Measurements from ENCODE around the gene ANAPC1. TPM values are rescaled to one million over a fixed set of nuclear protein-coding genes. Genes with fewer than 3 reads are reported as not detected.
"Not testable (repeated sequence)": the region's sequence is repeated elsewhere in the genome, so short reads cannot be mapped to it uniquely, and the experiment has no call there.

The ANAPC1 gene
- total RNA-seq, 2 donors from 2014 or later, result 74.5 to 79.9 TPM

GRCh38 chr2:111776296-111776695 lies 107.7 kb downstream of the ANAPC1 start:
- H3K4me1 ChIP-seq (ENCODE audit: control insufficient read depth, insufficient read depth, low read length); DNase-seq; H3K4me1 Mint-ChIP-seq; H3K36me3 Mint-ChIP-seq (ENCODE audit: low read depth); H3K9me3 ChIP-seq (ENCODE audit: control insufficient read depth, low read length); H3K36me3 ChIP-seq (ENCODE audit: control insufficient read depth, insufficient read depth, low read length); H3K4me3 Mint-ChIP-seq; H3K4me3 ChIP-seq (ENCODE audit: low read length); H3K27ac ChIP-seq (ENCODE audit: low read depth, low read length); H3K27me3 ChIP-seq (ENCODE audit: control insufficient read depth, insufficient read depth, low read length, poor library complexity, severe bottlenecking); H3K27ac Mint-ChIP-seq; H3K9me3 Mint-ChIP-seq; H3K27me3 Mint-ChIP-seq (ENCODE audit: insufficient read depth); H3K9ac ChIP-seq (ENCODE audit: extremely low read depth, low read length, poor library complexity, severe bottlenecking): not testable (repeated sequence)
- no CpG with 5 or more reads among the region's 3 CpGs for whole genome bisulfite sequencing, 2 experiments (ENCODE audit: insufficient coverage in 1 of 2, insufficient read length in 1 of 2)

- H3K9ac ChIP-seq (ENCODE audit: extremely low read depth, low read length, poor library complexity, severe bottlenecking); H3K36me3 ChIP-seq (ENCODE audit: control insufficient read depth, insufficient read depth, low read length); DNase-seq; H3K4me1 ChIP-seq (ENCODE audit: control insufficient read depth, insufficient read depth, low read length); H3K4me3 Mint-ChIP-seq; H3K27ac ChIP-seq (ENCODE audit: low read depth, low read length); H3K9me3 ChIP-seq (ENCODE audit: control insufficient read depth, low read length); H3K27me3 ChIP-seq (ENCODE audit: control insufficient read depth, insufficient read depth, low read length, poor library complexity, severe bottlenecking); H3K27me3 Mint-ChIP-seq (ENCODE audit: insufficient read depth); H3K9me3 Mint-ChIP-seq; H3K27ac Mint-ChIP-seq; H3K4me3 ChIP-seq (ENCODE audit: low read length); H3K4me1 Mint-ChIP-seq: not testable (repeated sequence)
- TF ChIP-seq, protein P1, sequence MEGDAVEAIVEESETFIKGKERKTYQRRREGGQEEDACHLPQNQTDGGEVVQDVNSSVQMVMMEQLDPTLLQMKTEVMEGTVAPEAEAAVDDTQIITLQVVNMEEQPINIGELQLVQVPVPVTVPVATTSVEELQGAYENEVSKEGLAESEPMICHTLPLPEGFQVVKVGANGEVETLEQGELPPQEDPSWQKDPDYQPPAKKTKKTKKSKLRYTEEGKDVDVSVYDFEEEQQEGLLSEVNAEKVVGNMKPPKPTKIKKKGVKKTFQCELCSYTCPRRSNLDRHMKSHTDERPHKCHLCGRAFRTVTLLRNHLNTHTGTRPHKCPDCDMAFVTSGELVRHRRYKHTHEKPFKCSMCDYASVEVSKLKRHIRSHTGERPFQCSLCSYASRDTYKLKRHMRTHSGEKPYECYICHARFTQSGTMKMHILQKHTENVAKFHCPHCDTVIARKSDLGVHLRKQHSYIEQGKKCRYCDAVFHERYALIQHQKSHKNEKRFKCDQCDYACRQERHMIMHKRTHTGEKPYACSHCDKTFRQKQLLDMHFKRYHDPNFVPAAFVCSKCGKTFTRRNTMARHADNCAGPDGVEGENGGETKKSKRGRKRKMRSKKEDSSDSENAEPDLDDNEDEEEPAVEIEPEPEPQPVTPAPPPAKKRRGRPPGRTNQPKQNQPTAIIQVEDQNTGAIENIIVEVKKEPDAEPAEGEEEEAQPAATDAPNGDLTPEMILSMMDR (conservative IDR thresholded peaks at IDR 0.05), result peak; percentile 41
- WGBS, 2 experiments (ENCODE audit: insufficient coverage in 1 of 2, insufficient read length in 1 of 2), result no CpG with 5 or more reads among the region's 6 CpGs
- peaks cover 13% of the 10 kb centered on the region for H3K36me3 Mint-ChIP-seq (ENCODE audit: low read depth)
Observed at GRCh38 chr2:111772180-111772579, 111.8 kb downstream of the ANAPC1 start.

DNA sequence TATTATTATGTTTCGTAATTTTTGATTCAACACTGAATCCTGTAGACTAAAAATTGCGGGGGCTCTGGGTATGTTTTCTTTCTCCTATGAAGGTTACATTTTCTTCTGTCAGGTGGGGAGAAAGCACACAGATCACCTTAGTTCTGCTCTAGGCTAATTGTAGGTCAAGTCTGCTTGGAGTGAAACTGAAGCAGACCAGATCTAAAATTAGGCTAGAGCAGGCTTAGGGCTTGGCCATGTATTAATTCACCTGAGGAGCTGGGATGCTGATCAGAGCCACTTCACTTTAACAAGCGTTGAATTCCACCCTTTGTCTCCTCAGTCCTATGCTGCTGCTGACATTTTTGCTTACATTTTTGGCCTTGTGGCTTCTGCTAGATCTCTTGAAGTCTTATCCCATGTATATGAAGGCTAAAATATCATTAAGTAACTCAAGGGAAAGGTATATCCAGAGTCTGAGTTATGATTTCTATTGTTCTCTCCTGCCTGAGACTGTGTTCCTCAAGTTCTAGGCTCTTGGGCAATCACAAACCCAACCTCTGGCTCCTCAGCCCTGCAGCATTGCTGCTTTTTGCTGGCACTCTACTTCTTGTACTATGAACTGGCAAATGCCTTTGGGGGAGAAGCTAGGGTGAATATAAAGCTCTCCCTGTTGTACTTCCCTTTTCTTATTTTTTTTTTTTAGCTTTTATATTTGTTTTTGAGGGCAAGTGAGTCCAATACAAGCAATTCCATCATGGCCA lies 112.9 kb downstream of the ANAPC1 start:
- H3K4me1 Mint-ChIP-seq; H3K4me3 Mint-ChIP-seq; H3K9me3 ChIP-seq (ENCODE audit: control insufficient read depth, low read length); H3K9ac ChIP-seq (ENCODE audit: extremely low read depth, low read length, poor library complexity, severe bottlenecking); DNase-seq; H3K27ac Mint-ChIP-seq; H3K4me1 ChIP-seq (ENCODE audit: control insufficient read depth, insufficient read depth, low read length); H3K27me3 Mint-ChIP-seq (ENCODE audit: insufficient read depth); H3K4me3 ChIP-seq (ENCODE audit: low read length); H3K27ac ChIP-seq (ENCODE audit: low read depth, low read length); H3K36me3 ChIP-seq (ENCODE audit: control insufficient read depth, insufficient read depth, low read length); H3K9me3 Mint-ChIP-seq; H3K27me3 ChIP-seq (ENCODE audit: control insufficient read depth, insufficient read depth, low read length, poor library complexity, severe bottlenecking): not testable (repeated sequence)
- peaks cover 11% of the 10 kb centered on the region for H3K36me3 Mint-ChIP-seq (ENCODE audit: low read depth)
- no CpG with 5 or more reads among the region's 3 CpGs for WGBS, 2 experiments (ENCODE audit: insufficient coverage in 1 of 2, insufficient read length in 1 of 2)

- not testable (repeated sequence) for DNase-seq; H3K4me1 ChIP-seq (ENCODE audit: control insufficient read depth, insufficient read depth, low read length); H3K9ac ChIP-seq (ENCODE audit: extremely low read depth, low read length, poor library complexity, severe bottlenecking); H3K4me3 ChIP-seq (ENCODE audit: low read length); H3K4me1 Mint-ChIP-seq; H3K27ac Mint-ChIP-seq; H3K4me3 Mint-ChIP-seq; H3K9me3 Mint-ChIP-seq; H3K36me3 ChIP-seq (ENCODE audit: control insufficient read depth, insufficient read depth, low read length); H3K9me3 ChIP-seq (ENCODE audit: control insufficient read depth, low read length); H3K27ac ChIP-seq (ENCODE audit: low read depth, low read length); H3K27me3 ChIP-seq (ENCODE audit: control insufficient read depth, insufficient read depth, low read length, poor library complexity, severe bottlenecking); H3K27me3 Mint-ChIP-seq (ENCODE audit: insufficient read depth)
- WGBS, 2 experiments (ENCODE audit: insufficient coverage in 1 of 2, insufficient read length in 1 of 2), result 96% methylated on average over 5 of the region's 8 CpGs; no CpG with 5 or more reads in 1 of the 2 experiments
- H3K36me3 Mint-ChIP-seq (ENCODE audit: low read depth), result peaks cover 14% of the 10 kb centered on the region
Observed at GRCh38 chr2:111768266-111769190, 115.5 kb downstream of the ANAPC1 start.

DNA sequence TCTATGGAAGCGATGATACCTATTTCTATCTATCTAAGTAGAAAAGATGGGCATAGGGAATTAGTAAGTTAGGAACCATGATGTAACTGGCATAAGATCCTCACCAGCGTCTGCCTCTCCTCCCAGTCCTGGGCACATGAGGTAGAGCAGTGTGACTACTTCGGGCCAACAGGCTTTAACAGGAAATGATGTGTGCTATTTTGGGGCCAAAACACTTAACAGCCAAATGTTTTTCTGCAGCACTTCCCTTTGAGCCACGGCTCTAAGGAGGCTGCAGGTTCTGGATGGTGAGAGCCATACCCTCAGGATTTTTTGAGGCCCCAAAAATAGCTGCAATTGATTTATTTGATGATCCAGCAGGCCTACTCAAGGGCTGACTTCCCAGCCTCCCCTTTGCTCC lies 116.9 kb downstream of the ANAPC1 start:
- not testable (repeated sequence) for H3K36me3 ChIP-seq (ENCODE audit: control insufficient read depth, insufficient read depth, low read length); H3K27me3 Mint-ChIP-seq (ENCODE audit: insufficient read depth); H3K27me3 ChIP-seq (ENCODE audit: control insufficient read depth, insufficient read depth, low read length, poor library complexity, severe bottlenecking); H3K4me1 Mint-ChIP-seq; H3K4me3 ChIP-seq (ENCODE audit: low read length); H3K27ac Mint-ChIP-seq; DNase-seq; H3K4me1 ChIP-seq (ENCODE audit: control insufficient read depth, insufficient read depth, low read length); H3K9me3 ChIP-seq (ENCODE audit: control insufficient read depth, low read length); H3K27ac ChIP-seq (ENCODE audit: low read depth, low read length); H3K9ac ChIP-seq (ENCODE audit: extremely low read depth, low read length, poor library complexity, severe bottlenecking); H3K9me3 Mint-ChIP-seq; H3K4me3 Mint-ChIP-seq
- peaks cover 17% of the 10 kb centered on the region for H3K36me3 Mint-ChIP-seq (ENCODE audit: low read depth)
- 92% methylated on average over 2 of the region's 4 CpGs; no CpG with 5 or more reads in 1 of the 2 experiments for WGBS, 2 experiments (ENCODE audit: insufficient coverage in 1 of 2, insufficient read length in 1 of 2)

DNA sequence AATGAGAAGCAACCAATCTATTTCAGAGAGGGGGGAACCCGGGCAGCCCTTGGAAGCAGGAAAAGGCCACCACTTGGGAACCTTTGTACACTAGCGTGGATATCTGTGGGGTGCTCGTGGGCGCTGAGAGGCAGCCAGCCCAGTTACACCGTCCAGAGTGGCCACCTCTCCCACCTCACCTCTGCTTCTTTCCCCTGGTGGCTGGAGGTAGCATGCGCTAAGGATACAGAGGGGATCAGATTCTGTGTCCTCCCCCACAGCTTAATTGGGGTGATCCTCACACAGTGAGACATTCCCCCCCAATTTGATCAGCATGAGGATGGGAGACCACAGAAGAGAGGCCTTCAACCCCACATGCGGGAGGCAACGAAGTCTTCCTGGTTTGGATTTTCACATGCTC lies 117.7 kb downstream of the ANAPC1 start:
- H3K36me3 ChIP-seq (ENCODE audit: control insufficient read depth, insufficient read depth, low read length); H3K27me3 Mint-ChIP-seq (ENCODE audit: insufficient read depth); H3K9me3 ChIP-seq (ENCODE audit: control insufficient read depth, low read length); H3K4me1 Mint-ChIP-seq; H3K27ac ChIP-seq (ENCODE audit: low read depth, low read length); H3K4me1 ChIP-seq (ENCODE audit: control insufficient read depth, insufficient read depth, low read length); H3K9ac ChIP-seq (ENCODE audit: extremely low read depth, low read length, poor library complexity, severe bottlenecking); DNase-seq; H3K27ac Mint-ChIP-seq; H3K4me3 ChIP-seq (ENCODE audit: low read length); H3K4me3 Mint-ChIP-seq; H3K27me3 ChIP-seq (ENCODE audit: control insufficient read depth, insufficient read depth, low read length, poor library complexity, severe bottlenecking): not testable (repeated sequence)
- WGBS, 2 experiments (ENCODE audit: insufficient coverage in 1 of 2, insufficient read length in 1 of 2), result no CpG with 5 or more reads among the region's 8 CpGs
- peaks cover 15% of the 10 kb centered on the region for H3K9me3 Mint-ChIP-seq
- H3K36me3 Mint-ChIP-seq (ENCODE audit: low read depth), result peaks cover 19% of the 10 kb centered on the region

Measured in endodermal cell (in vitro differentiated cells).